Suppressor macrophage treated with lipopolysaccharide for 1 hour (primary cell): ENCODE data around the gene CBL.

Experiments used
- DNase-seq, 3 donors: peaks; one replicate each; pipeline ENCODE4 v3.0.0-alpha.2; 2020 to 2022

Gene CBL

GRCh38 chr11:119315131-119316015 lies 109.2 kb downstream of the CBL start:
- DNase-seq, result peak; percentile 38 to 53 (median 49)

GRCh38 chr11:119316016-119316728 lies 110.0 kb downstream of the CBL start:
- DNase-seq, result peak in 1 of 3 donors; percentile 35

- peak in 2 of 3 donors; percentile 39 to 59 for DNase-seq
These were observed 110.8 kb downstream of the CBL start, which contains the start of gene MCAM for GRCh38 chr11:119316729-119317591. Gene MCAM, minus strand, starts transcription at chr11:119317130. Its CDS starts 29 bp downstream, at chr11:119317101.

- DNase-seq, result peak in 1 of 3 donors; percentile 29
These were observed 111.6 kb downstream of the CBL start for GRCh38 chr11:119317592-119318239.

- peak; percentile 41 to 53 (median 46) for DNase-seq
These were observed 112.3 kb downstream of the CBL start for GRCh38 chr11:119318240-119319135.

- DNase-seq, result no peak
These were observed 113.1 kb downstream of the CBL start for GRCh38 chr11:119319136-119319699.

GRCh38 chr11:119319700-119320239 lies 113.6 kb downstream of the CBL start:
- no peak for DNase-seq

GRCh38 chr11:119320240-119320775 lies 114.2 kb downstream of the CBL start:
- no peak for DNase-seq

GRCh38 chr11:119320776-119321524 lies 114.8 kb downstream of the CBL start:
- DNase-seq, result peak in 2 of 3 donors; percentile 27 to 51

GRCh38 chr11:119322360-119322739 lies 116.2 kb downstream of the CBL start:
- no peak for DNase-seq

GRCh38 chr11:119322921-119323531 lies 116.9 kb downstream of the CBL start:
- DNase-seq, result no peak

- peak; percentile 73 to 88 (median 87) for DNase-seq
These were observed 117.4 kb downstream of the CBL start for GRCh38 chr11:119323532-119324033.

- DNase-seq, result no peak
These were observed 118.0 kb downstream of the CBL start for GRCh38 chr11:119324189-119324588.

- no peak for DNase-seq
These were observed 123.2 kb downstream of the CBL start for GRCh38 chr11:119329320-119329719.

- DNase-seq, result no peak
These were observed 124.1 kb downstream of the CBL start for GRCh38 chr11:119330237-119330636.

GRCh38 chr11:119332111-119332765 lies 126.1 kb downstream of the CBL start:
- no peak for DNase-seq

- DNase-seq, result peak; percentile 96 to 98 (median 98)
These were observed 128.2 kb downstream of the CBL start, which contains the start of gene RNF26 for GRCh38 chr11:119334174-119334930. Gene RNF26, plus strand, starts transcription at chr11:119334527. Its CDS starts 596 bp downstream, at chr11:119335123.
